Omental fat pad (tissue), 4 donors: ENCODE measurements around the gene HS6ST3. TPM values are rescaled to one million over a fixed set of nuclear protein-coding genes. Genes with fewer than 3 reads are reported as not detected.
"Not testable (repeated sequence)": the region's sequence is repeated elsewhere in the genome, so short reads cannot be mapped to it uniquely, and the experiment has no call there.

Experiments used
- ATAC-seq: fragments of 150-250 bp; one replicate; pipeline ENCODE4 v1.9.1; 2016; ENCODE audit warnings: mild to moderate bottlenecking, moderate library complexity; ENCODE audit not compliant: low FRiP score
- DNase-seq: peaks from one replicate; pipeline ENCODE4 v3.0.0-alpha.2; 2019; ENCODE audit warnings: low spot score
- total RNA-seq, 4 donors: library from RNA; depleted of rRNA; stranded (reverse); fragments of >200 nt; gene quantifications; one replicate each; pipeline ENCODE4 v1.1.0, GENCODE V29; 2016
- TF ChIP-seq, protein P1 (sequence below), 3 donors: fragments of 450-650 bp; IDR thresholded peaks; one replicate each; pipeline ENCODE4 v1.5.1; 2016 to 2017; ENCODE audit warnings: antibody characterized with exemption in 3 of 3, mild to moderate bottlenecking in 3 of 3, moderate library complexity in 2 of 3

HS6ST3 gene
- total RNA-seq, 4 donors from 2014 or later: 0.09 to 0.32 (median 0.24) TPM; not detected in 1

DNA sequence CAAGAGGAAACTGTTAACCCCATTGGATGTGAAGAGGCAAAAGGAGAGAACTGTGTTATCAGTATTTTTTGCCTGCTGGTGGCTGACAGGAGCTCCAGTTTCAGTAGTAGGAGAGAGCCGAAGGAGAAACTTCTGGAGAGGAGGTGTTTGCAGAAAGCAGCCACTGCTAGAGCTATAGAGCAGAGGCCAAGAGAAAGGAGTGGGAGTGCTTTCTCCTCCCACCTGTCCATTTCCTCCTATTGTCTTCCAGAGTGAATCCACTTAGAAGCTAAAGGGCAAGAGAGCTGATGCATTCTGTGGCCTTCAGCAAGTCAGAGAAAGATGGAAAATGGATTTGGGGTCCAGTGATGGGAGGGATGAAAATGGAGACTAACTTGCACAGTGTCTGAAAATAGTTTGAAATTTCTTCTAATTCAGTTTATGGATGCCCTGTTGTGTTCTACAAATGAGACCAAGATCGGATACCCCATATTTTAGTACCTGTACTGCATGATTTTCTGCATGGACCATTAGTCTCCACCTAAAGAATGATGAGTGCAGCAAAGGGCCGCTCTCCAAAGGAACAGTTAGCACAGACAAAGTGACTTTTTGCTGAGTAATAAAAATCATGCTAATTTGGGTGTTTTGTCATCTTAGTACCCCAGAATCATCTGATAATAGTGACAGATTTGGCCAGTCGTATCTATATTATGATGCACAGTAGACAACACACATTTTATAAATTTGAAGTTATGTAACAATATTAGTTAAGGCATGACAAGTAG is 10.7 kb downstream of the HS6ST3 start:
- TF ChIP-seq, protein P1, sequence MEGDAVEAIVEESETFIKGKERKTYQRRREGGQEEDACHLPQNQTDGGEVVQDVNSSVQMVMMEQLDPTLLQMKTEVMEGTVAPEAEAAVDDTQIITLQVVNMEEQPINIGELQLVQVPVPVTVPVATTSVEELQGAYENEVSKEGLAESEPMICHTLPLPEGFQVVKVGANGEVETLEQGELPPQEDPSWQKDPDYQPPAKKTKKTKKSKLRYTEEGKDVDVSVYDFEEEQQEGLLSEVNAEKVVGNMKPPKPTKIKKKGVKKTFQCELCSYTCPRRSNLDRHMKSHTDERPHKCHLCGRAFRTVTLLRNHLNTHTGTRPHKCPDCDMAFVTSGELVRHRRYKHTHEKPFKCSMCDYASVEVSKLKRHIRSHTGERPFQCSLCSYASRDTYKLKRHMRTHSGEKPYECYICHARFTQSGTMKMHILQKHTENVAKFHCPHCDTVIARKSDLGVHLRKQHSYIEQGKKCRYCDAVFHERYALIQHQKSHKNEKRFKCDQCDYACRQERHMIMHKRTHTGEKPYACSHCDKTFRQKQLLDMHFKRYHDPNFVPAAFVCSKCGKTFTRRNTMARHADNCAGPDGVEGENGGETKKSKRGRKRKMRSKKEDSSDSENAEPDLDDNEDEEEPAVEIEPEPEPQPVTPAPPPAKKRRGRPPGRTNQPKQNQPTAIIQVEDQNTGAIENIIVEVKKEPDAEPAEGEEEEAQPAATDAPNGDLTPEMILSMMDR (IDR thresholded peaks at IDR 0.05): no peak
- ATAC-seq: no peak

DNA sequence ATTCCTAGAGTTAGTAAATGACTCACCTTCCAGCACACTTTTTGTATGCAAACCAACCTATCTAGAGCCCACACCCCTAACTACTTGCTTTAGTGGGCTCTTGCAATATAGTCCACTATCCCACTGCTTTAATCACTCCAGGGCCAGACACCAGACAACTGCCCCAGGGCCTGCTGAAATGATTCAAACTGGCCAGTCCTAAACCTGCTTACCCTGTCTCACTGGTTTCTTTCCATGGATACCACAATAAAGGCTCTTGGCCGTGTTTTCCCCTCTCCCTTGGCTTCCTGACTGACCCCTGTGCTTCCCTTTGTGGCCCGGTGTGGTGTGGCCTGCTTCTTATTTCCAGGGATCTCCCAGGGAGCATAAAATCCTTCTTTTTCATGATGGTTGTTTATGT is 14.6 kb downstream of the HS6ST3 start:
- ATAC-seq (no peak), DNase-seq (no peak)
- TF ChIP-seq, protein P1 (IDR thresholded peaks at IDR 0.05): no peak

More for the DNA sequence above, 10.7 kb downstream of the HS6ST3 start:
- no peak for DNase-seq

DNA sequence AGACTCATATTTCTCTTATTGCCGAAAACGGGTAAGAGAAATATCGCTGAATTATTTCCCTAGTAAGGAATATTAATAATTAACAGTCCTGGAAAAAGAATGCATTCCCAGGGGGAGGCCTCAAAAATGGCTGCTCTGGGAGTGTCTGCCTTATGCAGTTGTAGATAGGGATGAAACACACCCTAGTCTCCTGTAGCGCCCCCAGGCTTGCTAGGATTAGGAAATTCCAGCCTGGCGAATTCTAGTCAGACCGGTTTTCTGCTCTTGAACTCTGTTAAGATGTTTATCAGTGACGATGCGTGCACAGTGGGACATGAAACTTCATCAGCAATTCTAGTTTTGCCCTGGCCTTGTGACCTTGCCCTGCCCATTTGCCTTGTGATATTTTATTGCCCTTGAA is 18.2 kb downstream of the HS6ST3 start:
- ATAC-seq, DNase-seq: not testable (repeated sequence)

DNA sequence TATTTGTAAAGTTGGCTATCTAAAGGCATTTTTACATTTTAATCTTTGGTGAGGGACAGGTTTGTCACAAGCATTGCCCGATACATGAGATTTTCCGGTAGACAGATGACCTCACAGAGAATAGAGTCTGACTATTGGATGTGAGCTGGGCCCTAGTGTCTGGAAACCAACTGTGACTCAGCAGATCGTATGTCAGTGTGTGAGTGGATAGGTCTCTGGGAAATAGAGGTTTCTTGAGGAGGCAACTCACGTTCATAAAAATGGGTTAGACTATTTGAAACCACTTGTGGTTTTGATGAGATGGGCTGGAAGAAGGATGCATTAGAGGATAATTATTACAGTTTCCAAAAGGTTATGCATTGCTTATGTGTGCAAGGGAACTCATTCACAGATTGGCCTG is 19.2 kb downstream of the HS6ST3 start:
- TF ChIP-seq, protein P1 (IDR thresholded peaks at IDR 0.05): no peak
- ATAC-seq: no peak
- DNase-seq: no peak

DNA sequence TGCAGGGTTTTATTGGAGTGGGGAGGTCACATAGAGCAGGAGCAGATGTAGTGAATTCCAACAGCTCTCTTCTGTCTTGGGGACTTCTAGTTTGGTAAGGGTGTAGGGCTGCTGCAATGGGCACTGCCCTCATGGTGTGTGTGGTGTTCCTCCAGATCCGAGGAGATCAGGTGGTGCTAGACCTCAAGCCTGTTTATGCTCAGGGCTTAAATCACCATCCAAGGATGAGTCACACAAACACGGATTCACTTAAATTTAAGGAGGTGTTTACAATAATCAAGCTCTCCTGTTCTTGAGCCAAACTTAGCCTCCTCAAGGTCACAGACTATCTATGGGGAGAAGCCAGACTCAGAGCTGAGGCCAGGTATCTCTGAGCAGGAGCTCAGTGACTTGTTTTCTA is 23.0 kb downstream of the HS6ST3 start:
- DNase-seq (no peak), ATAC-seq (no peak)
- TF ChIP-seq, protein P1 (IDR thresholded peaks at IDR 0.05): no peak

DNA sequence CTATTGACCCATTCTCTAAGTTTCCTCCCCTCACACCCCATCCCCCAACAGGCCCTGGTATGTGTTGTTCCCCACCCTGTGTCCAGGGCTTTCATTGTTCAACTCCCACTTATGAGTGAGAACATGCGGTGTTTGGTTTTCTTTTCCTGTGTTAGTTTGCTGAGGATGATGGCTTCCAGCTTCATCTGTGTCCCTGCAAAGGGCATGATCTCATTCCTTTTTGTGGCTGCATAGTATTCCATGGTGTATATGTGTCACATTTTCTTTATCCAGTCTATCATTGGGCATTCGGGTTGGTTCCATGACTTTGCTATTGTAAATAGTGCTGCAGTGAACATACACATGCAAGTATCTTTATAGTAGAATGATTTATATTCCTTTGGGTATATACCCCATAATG is 25.5 kb downstream of the HS6ST3 start:
- not testable (repeated sequence) for DNase-seq, ATAC-seq

DNA sequence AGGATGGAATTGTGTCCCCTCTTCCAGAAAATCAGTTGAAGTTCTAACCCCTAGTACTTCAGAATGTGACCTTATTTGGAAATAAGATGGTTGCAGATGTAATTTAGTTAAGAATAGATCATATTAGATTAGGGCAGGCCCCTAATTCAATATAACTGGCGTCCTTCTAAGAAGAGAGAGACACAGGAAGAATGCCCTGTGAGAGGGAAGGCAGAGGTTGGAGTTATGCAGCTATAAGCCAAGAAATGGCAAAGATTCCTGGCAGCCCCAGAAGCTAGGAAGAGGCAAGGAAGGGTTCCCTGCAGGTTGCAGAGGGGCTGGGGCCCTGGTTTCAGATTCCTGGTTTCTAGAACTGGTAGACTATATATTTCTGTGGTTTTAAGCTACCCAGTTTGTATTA is 30.0 kb downstream of the HS6ST3 start:
- DNase-seq (no peak), ATAC-seq (no peak)
- TF ChIP-seq, protein P1 (IDR thresholded peaks at IDR 0.05): no peak

DNA sequence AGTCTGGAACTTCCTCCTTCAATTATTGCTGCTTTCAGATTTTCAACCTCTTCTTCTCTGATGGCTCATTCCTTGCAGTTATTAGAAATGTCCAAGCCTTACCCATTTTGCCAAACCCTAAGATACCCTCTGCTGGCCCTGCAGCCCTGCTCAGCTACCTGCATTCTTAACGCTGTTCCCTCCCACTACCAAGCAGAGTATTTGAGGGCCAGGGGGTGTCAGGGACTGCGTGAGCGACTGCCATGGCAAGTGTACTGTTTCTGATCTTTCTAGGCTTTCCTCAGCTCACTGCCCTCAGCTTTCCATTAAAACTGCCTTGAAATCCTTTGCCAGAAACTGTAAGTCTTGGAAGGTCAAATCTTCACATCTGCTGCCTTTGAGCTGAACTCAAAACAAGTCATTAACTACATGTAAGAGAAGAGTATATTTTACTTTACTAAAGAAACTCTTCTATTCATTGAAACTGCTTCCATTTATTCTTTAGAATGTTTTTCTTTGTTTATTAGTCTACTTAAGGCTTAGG is 41.0 kb downstream of the HS6ST3 start:
- no peak for ATAC-seq

More for the DNA sequence above, 41.0 kb downstream of the HS6ST3 start:
- DNase-seq: no peak
- TF ChIP-seq, protein P1 (IDR thresholded peaks at IDR 0.05): no peak
